ENCODE data around the gene TRDN. TPM values are rescaled to one million over a fixed set of nuclear protein-coding genes. Genes with fewer than 3 reads are reported as not detected.

TRDN gene
- polyA plus RNA-seq (not detected in 2 replicates), polyA minus RNA-seq (not detected in 2 replicates)

GRCh38 chr6:123636782-123637181 is at the start of gene TRDN:
Gene TRDN (minus strand): TSS chr6:123636950. CDS start chr6:123636775, 175 bp downstream.
- no peak within 1 kb of the TSS for H3K9ac ChIP-seq (ENCODE audit: low read length)
- no peak within 1 kb of the TSS for H3K27ac ChIP-seq (ENCODE audit: low read length)

DNA sequence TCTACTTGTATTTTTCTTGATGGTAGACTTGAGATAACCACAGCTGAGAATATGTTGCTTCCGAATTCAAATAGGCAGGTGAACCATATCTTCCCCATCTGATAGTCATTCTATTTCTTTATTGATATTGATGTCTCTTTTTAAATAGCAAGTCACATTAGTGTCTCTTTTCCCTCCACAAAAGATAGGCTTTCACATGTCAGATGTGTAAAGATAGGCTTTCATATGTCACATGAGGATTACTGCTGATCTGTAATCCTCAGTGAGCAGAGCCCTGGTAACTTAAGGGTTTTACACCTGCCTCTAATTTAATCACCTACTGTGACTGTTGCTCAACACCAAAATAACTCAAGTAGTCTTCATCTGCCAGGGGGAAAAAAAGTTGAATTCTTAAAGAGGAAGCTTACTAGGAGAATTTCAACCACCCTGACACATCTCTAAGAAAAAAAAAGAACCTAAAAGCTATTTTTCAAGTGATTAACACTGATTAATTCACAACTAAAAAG is 45.3 kb upstream of the TRDN start:
- no peak overlapping the region for H3K4me2 ChIP-seq (ENCODE audit: low read length)
- H3K9me3 ChIP-seq (ENCODE audit: low read length) = no peaks in the 10 kb centered on the region
- no peak for TF ChIP-seq RAD21 (conservative IDR thresholded peaks at IDR 0.05)
- no peak for TF ChIP-seq TAF1 (IDR thresholded peaks at IDR 0.05; ENCODE audit: low read depth)
- TF ChIP-seq POLR2AphosphoS5 (IDR thresholded peaks at IDR 0.05) = peak; percentile 34
- peak; percentile 69 for TF ChIP-seq EP300 (conservative IDR thresholded peaks at IDR 0.05; ENCODE audit: poor library complexity, severe bottlenecking)
- no peak for TF ChIP-seq SMC3 (conservative IDR thresholded peaks at IDR 0.05; ENCODE audit: poor library complexity)
- TF ChIP-seq EZH2 (IDR thresholded peaks at IDR 0.05; ENCODE audit: borderline replicate concordance, insufficient read depth, low read length, poor library complexity, severe bottlenecking) = no peak
- no peak for TF ChIP-seq REST (IDR thresholded peaks at IDR 0.05; ENCODE audit: borderline replicate concordance)
- H3K36me3 ChIP-seq (ENCODE audit: insufficient read depth, low read length) = no peaks in the 10 kb centered on the region
- no peaks in the 10 kb centered on the region for H4K20me1 ChIP-seq (ENCODE audit: insufficient read depth)
- no peaks in the 10 kb centered on the region for H3K27me3 ChIP-seq (ENCODE audit: insufficient read depth, low read depth, low read length)
- H3F3A ChIP-seq (ENCODE audit: insufficient read depth, low read length, poor library complexity, severe bottlenecking) = no peaks in the 10 kb centered on the region
- no peak overlapping the region for H2AFZ ChIP-seq (ENCODE audit: low read depth, low read length)
- no peaks in the 10 kb centered on the region for H3K9me2 ChIP-seq (ENCODE audit: insufficient read depth, low read length)
- no peak overlapping the region for H3K27ac ChIP-seq (ENCODE audit: low read length)
- H3K79me2 ChIP-seq (replicated peaks; ENCODE audit: insufficient read depth, low read length) = no peaks in the 10 kb centered on the region
- no peak overlapping the region for H3K9ac ChIP-seq (ENCODE audit: low read length)
- H3K4me3 ChIP-seq (ENCODE audit: low read length) = no peak overlapping the region

More at GRCh38 chr6:123636782-123637181, at the start of gene TRDN:
- Histone ChIP-seq H3K4me3 (ENCODE audit: low read length) (no peak within 1 kb of the TSS), H2AFZ (ENCODE audit: low read depth, low read length) (no peak within 1 kb of the TSS), H3K27me3 (ENCODE audit: insufficient read depth, low read depth, low read length) (no peaks in the 10 kb centered on the region), H4K20me1 (ENCODE audit: insufficient read depth) (no peaks in the 10 kb centered on the region), H3K9me2 (ENCODE audit: insufficient read depth, low read length) (no peaks in the 10 kb centered on the region), H3F3A (ENCODE audit: insufficient read depth, low read length, poor library complexity, severe bottlenecking) (no peaks in the 10 kb centered on the region), H3K36me3 (ENCODE audit: insufficient read depth, low read length) (no peaks in the 10 kb centered on the region), H3K9me3 (ENCODE audit: low read length) (no peaks in the 10 kb centered on the region), H3K4me2 (ENCODE audit: low read length) (no peak within 1 kb of the TSS), H3K79me2 (replicated peaks; ENCODE audit: insufficient read depth, low read length) (no peaks in the 10 kb centered on the region)
- TF ChIP-seq RAD21 (conservative IDR thresholded peaks at IDR 0.05) (no peak), EP300 (conservative IDR thresholded peaks at IDR 0.05; ENCODE audit: poor library complexity, severe bottlenecking) (no peak), EZH2 (IDR thresholded peaks at IDR 0.05; ENCODE audit: borderline replicate concordance, insufficient read depth, low read length, poor library complexity, severe bottlenecking) (no peak), SMC3 (conservative IDR thresholded peaks at IDR 0.05; ENCODE audit: poor library complexity) (no peak), POLR2AphosphoS5 (IDR thresholded peaks at IDR 0.05) (no peak), MXI1 (conservative IDR thresholded peaks at IDR 0.05; ENCODE audit: poor library complexity, severe bottlenecking) (no peak), TAF1 (IDR thresholded peaks at IDR 0.05; ENCODE audit: low read depth) (no peak), REST (IDR thresholded peaks at IDR 0.05; ENCODE audit: borderline replicate concordance) (no peak)
- TF ChIP-seq, protein P1, sequence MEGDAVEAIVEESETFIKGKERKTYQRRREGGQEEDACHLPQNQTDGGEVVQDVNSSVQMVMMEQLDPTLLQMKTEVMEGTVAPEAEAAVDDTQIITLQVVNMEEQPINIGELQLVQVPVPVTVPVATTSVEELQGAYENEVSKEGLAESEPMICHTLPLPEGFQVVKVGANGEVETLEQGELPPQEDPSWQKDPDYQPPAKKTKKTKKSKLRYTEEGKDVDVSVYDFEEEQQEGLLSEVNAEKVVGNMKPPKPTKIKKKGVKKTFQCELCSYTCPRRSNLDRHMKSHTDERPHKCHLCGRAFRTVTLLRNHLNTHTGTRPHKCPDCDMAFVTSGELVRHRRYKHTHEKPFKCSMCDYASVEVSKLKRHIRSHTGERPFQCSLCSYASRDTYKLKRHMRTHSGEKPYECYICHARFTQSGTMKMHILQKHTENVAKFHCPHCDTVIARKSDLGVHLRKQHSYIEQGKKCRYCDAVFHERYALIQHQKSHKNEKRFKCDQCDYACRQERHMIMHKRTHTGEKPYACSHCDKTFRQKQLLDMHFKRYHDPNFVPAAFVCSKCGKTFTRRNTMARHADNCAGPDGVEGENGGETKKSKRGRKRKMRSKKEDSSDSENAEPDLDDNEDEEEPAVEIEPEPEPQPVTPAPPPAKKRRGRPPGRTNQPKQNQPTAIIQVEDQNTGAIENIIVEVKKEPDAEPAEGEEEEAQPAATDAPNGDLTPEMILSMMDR (IDR thresholded peaks at IDR 0.05; ENCODE audit: poor library complexity, severe bottlenecking) = no peak
